ENCODE data around the gene SOCS1. TPM values are rescaled to one million over a fixed set of nuclear protein-coding genes. Genes with fewer than 3 reads are reported as not detected.

The SOCS1 gene
- total and polyA plus RNA-seq, 12 donors = 0.53 to 11.9 (median 5.1) TPM

GRCh38 chr16:11242658-11243057, 13.3 kb downstream of the SOCS1 start:
- TF ChIP-seq CTCF (IDR thresholded peaks at IDR 0.05) = no peak
- TF ChIP-seq POLR2A (IDR thresholded peaks at IDR 0.05) = no peak
- no peaks in the 10 kb centered on the region for H3K9me3 ChIP-seq (replicated peaks in 1 of 3)
- no peak for DNase-seq
- no peaks in the 10 kb centered on the region for H3K27me3 ChIP-seq
- intact Hi-C loops (cut with DNase I) = loop anchor here in 1 of 2 donors (10.0 kb wide), 2 partner anchors 52 to 78 kb away; no protein-coding TSS in a partner anchor
- H3K4me1 ChIP-seq (replicated peaks in 1 of 2) = no peaks in the 10 kb centered on the region
- 84 to 86% (median 85%) methylated on average over 12 of the region's 12 CpGs for WGBS, 4 donors
- H3K36me3 ChIP-seq (replicated peaks in 1 of 2) = no peaks in the 10 kb centered on the region
- H3K27ac ChIP-seq = no peak overlapping the region
- H3K4me3 ChIP-seq = no peak overlapping the region

- no peaks in the 10 kb centered on the region for H3K9me3 ChIP-seq (replicated peaks in 1 of 3)
- TF ChIP-seq POLR2A (IDR thresholded peaks at IDR 0.05) (no peak), CTCF (IDR thresholded peaks at IDR 0.05) (no peak)
- H3K4me1 ChIP-seq (replicated peaks in 1 of 2) = no peaks in the 10 kb centered on the region
- WGBS, 4 donors = 91 to 97% (median 95%) methylated on average over 5 of the region's 5 CpGs
- no peaks in the 10 kb centered on the region for H3K36me3 ChIP-seq (replicated peaks in 1 of 2)
- H3K4me3 ChIP-seq = no peak overlapping the region
- H3K27me3 ChIP-seq = no peaks in the 10 kb centered on the region
- no peak for DNase-seq
- H3K27ac ChIP-seq = no peak overlapping the region
- intact Hi-C loops (cut with DNase I) = loop anchor here in 1 of 2 donors (10.0 kb wide), 2 partner anchors 53 to 77 kb away; no protein-coding TSS in a partner anchor
Observed at GRCh38 chr16:11241480-11242204, 14.4 kb downstream of the SOCS1 start.

GRCh38 chr16:11240636-11241473, 15.1 kb downstream of the SOCS1 start:
- no peak for TF ChIP-seq CTCF (IDR thresholded peaks at IDR 0.05)
- no peak for TF ChIP-seq POLR2A (IDR thresholded peaks at IDR 0.05)
- intact Hi-C loops (cut with DNase I) = loop anchor here in 1 of 2 donors (10.0 kb wide), 2 partner anchors 54 to 76 kb away; no protein-coding TSS in a partner anchor

More at GRCh38 chr16:11240636-11241473, 15.1 kb downstream of the SOCS1 start:
- no peak overlapping the region for H3K4me3 ChIP-seq
- DNase-seq = no peak
- H3K36me3 ChIP-seq (replicated peaks in 1 of 2) = no peaks in the 10 kb centered on the region
- no peaks in the 10 kb centered on the region for H3K9me3 ChIP-seq (replicated peaks in 1 of 3)
- H3K4me1 ChIP-seq (replicated peaks in 1 of 2) = no peaks in the 10 kb centered on the region
- 75 to 84% (median 79%) methylated on average over 9 to 10 of the region's 10 CpGs for WGBS, 4 donors
- no peaks in the 10 kb centered on the region for H3K27me3 ChIP-seq
- no peak overlapping the region for H3K27ac ChIP-seq

All from adrenal gland (tissue), 12 donors.